HCT116 (cell line): Measurements from ENCODE around the gene SNRPA. TPM values are rescaled to one million over a fixed set of nuclear protein-coding genes. Genes with fewer than 3 reads are reported as not detected.
"Not testable (repeated sequence)": the region's sequence is repeated elsewhere in the genome, so short reads cannot be mapped to it uniquely, and the experiment has no call there.

Experiments used
- ATAC-seq: fragments of 200-7000 bp; cut with Tn5 transposase; 2 replicates; pipeline ENCODE4 v1.9.1; 2020; ENCODE audit warnings: mild to moderate bottlenecking, moderate library complexity
- BruUV-seq: library from RNA; stranded (reverse); fragments of 400-500 nt; replicated peaks from 2 replicates; lab custom pipeline; 2021; lab: Mats Ljungman, UMichigan
- CTCF ChIA-PET: fragments of 300-600 bp; sonication (Branson Sonifier 250); formaldehyde crosslinking; loops from one replicate; lab custom pipeline; 2021; ENCODE audit warnings: antibody characterized with exemption; lab: Charles Lee
- POLR2A ChIA-PET: fragments of 300-600, 350-600 bp; sonication (Branson Sonifier 250); formaldehyde crosslinking; loops from one replicate; lab custom pipeline; 2021; ENCODE audit warnings: antibody characterized with exemption; lab: Charles Lee
- RAD21 ChIA-PET, 2 experiments: fragments of 300-600 bp; sonication (Branson Sonifier 250); formaldehyde crosslinking; loops; one replicate each; lab custom pipeline; 2023; ENCODE audit warnings: low total read pairs in 2 of 2; ENCODE audit not compliant: uncharacterized antibody in 2 of 2, unreplicated experiment in 2 of 2, low non-redundant PET in 1 of 2; lab: Charles Lee
- DNase-seq: peaks from one replicate; pipeline ENCODE4 v3.0.0-alpha.2; 2010; ENCODE audit warnings: low read depth, low spot score
- H2AFZ ChIP-seq: fragments of 200-600 bp; shearing (Covaris generic), sonication (generic); 2 replicates; pipeline ENCODE4 v1.6.1; 2017; ENCODE audit warnings: low read depth, mixed run types, mixed read lengths, antibody characterized with exemption, low read length; ENCODE audit not compliant: poor library complexity, severe bottlenecking
- H3K27ac ChIP-seq: 2 replicates; pipeline ENCODE4 v1.5.1; 2012; ENCODE audit warnings: low read depth, low read length
- H3K27me3 ChIP-seq: fragments of 200-600 bp; sonication (generic); 2 replicates; pipeline ENCODE4 v1.6.1; 2016; ENCODE audit warnings: mixed run types, low read length, mixed read lengths; ENCODE audit not compliant: insufficient read depth
- H3K36me3 ChIP-seq, 2 experiments: fragments of 200-500 bp in 1 of 2; fragments of 200-600 bp in 1 of 2; sonication (Bioruptor generic) in 1 of 2; sonication (generic) in 1 of 2; 2 replicates each; pipeline versions ENCODE4 v1.5.1 to v1.6.1; 2014 to 2016; ENCODE audit warnings: low read length in 2 of 2, inconsistent platforms in 1 of 2, mixed read lengths in 1 of 2, mixed run types in 1 of 2; ENCODE audit not compliant: insufficient read depth in 2 of 2, control insufficient read depth in 1 of 2
- H3K4me1 ChIP-seq, 2 experiments: fragments of 200-600 bp in 1 of 2; sonication (generic) in 1 of 2; 2 replicates each; pipeline versions ENCODE4 v1.5.1 to v1.6.1; 2012 to 2017; ENCODE audit warnings: low read length in 2 of 2, inconsistent platforms in 1 of 2, mild to moderate bottlenecking in 1 of 2, mixed read lengths in 1 of 2, mixed run types in 1 of 2, moderate library complexity in 1 of 2; ENCODE audit not compliant: insufficient read depth in 2 of 2, control insufficient read depth in 1 of 2
- H3K4me2 ChIP-seq: fragments of 200-600 bp; sonication (generic); 2 replicates; pipeline ENCODE4 v1.6.1; 2017; ENCODE audit warnings: mixed run types, low read length, mixed read lengths
- H3K4me3 ChIP-seq, 2 experiments: fragments of 200-600 bp in 1 of 2; sonication (generic) in 1 of 2; replicated peaks in 1 of 2; 2 replicates each; pipeline ENCODE4 v1.5.1; 2011 to 2016; ENCODE audit warnings: low read length in 2 of 2, control low read depth in 1 of 2, low read depth in 1 of 2, mild to moderate bottlenecking in 1 of 2, mixed read lengths in 1 of 2, mixed run types in 1 of 2
- H3K79me2 ChIP-seq: fragments of 200-600 bp; sonication (generic); 2 replicates; pipeline ENCODE4 v1.6.1; 2017; ENCODE audit warnings: mild to moderate bottlenecking, mixed run types, low read length, moderate library complexity, mixed read lengths; ENCODE audit not compliant: insufficient read depth
- H3K9ac ChIP-seq: fragments of 200-600 bp; sonication (generic); 2 replicates; pipeline ENCODE4 v1.6.1; 2016; ENCODE audit warnings: low read length, mixed read lengths
- H3K9me2 ChIP-seq: fragments of 200-600 bp; sonication (generic), shearing (Covaris generic); 2 replicates; pipeline ENCODE4 v1.6.1; 2017; ENCODE audit warnings: mixed run types, mild to moderate bottlenecking, moderate library complexity; ENCODE audit not compliant: insufficient read depth
- H3K9me3 ChIP-seq, 2 experiments: fragments of 200-500 bp in 1 of 2; fragments of 200-600 bp in 1 of 2; sonication (Bioruptor generic) in 1 of 2; sonication (generic) in 1 of 2; 2 replicates each; pipeline ENCODE4 v1.6.1; 2014 to 2017; ENCODE audit warnings: low read length in 2 of 2, mixed read lengths in 2 of 2, inconsistent platforms in 1 of 2, low read depth in 1 of 2, mild to moderate bottlenecking in 1 of 2, mixed run types in 1 of 2, moderate library complexity in 1 of 2; ENCODE audit not compliant: control insufficient read depth in 1 of 2, insufficient read depth in 1 of 2
- H4K20me1 ChIP-seq: fragments of 200-600 bp; sonication (generic), shearing (Covaris generic); 2 replicates; pipeline ENCODE4 v1.6.1; 2017; ENCODE audit warnings: mixed run types, mild to moderate bottlenecking, moderate library complexity; ENCODE audit not compliant: insufficient read depth
- CBX3 ChIP-seq: IDR thresholded peaks from 2 replicates; pipeline ENCODE4 v1.6.1; 2012; ENCODE audit warnings: low read depth
- JUND ChIP-seq: IDR thresholded peaks from 2 replicates; pipeline ENCODE4 v1.6.1; 2012
- RAD21 ChIP-seq: IDR thresholded peaks from 2 replicates; pipeline ENCODE4 v1.6.1; 2012; ENCODE audit warnings: low read depth, mild to moderate bottlenecking
- SP1 ChIP-seq: IDR thresholded peaks from 2 replicates; pipeline ENCODE4 v1.6.1; 2012; ENCODE audit warnings: low read depth
- ZNF274 ChIP-seq: fragments of 200-500 bp; sonication (Bioruptor generic); IDR thresholded peaks from 2 replicates; pipeline ENCODE4 v1.6.1; 2014; ENCODE audit warnings: mild to moderate bottlenecking, low read depth, low read length, inconsistent platforms
- intact Hi-C: fragments of 100-400 bp; cut with micrococcal nuclease; formaldehyde crosslinking; loops from 2 replicates; pipeline ENCODE4 v1.10.0; 2022
- total RNA-seq: library from RNA; stranded (reverse); gene quantifications from one replicate; pipeline ENCODE4 v1.2.1, GENCODE V29; 2021; ENCODE audit not compliant: unreplicated experiment
- TF ChIP-seq, protein P1 (sequence below): IDR thresholded peaks from 2 replicates; pipeline ENCODE4 v1.6.1; 2012
- TF ChIP-seq, protein P2 (sequence below): IDR thresholded peaks from 2 replicates; pipeline ENCODE4 v1.6.1; 2011; ENCODE audit warnings: mild to moderate bottlenecking, low read length, moderate library complexity; ENCODE audit not compliant: insufficient replicate concordance; ENCODE audit errors: extremely low read depth
- TF ChIP-seq, protein P3 (sequence below): IDR thresholded peaks from 2 replicates; pipeline ENCODE4 v1.6.1; 2012

SNRPA gene
- total RNA-seq, 1 experiment from 2014 or later, result 170 TPM

DNA sequence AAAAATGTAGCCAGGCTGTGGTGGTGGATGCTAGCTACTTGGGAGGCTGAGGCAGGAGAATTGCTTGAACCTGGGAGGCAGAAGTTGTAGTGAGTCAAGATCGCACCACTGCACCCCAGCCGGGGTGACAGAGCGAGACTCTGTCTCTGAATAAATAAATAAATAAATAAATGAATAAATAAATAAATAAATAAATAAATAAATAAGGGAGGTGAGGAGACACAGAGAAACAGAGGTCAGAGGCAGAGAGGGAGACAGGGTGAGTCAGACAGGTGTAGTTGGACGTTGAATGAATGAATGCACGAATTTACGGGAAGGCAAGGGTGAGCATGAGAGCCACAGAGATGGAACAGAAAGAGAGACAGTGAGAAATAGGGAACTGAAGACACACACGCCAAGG, 30.1 kb downstream of the SNRPA start:
- ChIA-PET RAD21 (interaction anchor here in 1 of 2 experiments (0.7 kb wide), 1 partner anchor 27 kb away, joined by 3 read pairs; no protein-coding TSS in a partner anchor), CTCF (no interaction called here), POLR2A (no interaction called here)
- no peaks in the 10 kb centered on the region for H3K27me3 ChIP-seq
- TF ChIP-seq, protein P1, sequence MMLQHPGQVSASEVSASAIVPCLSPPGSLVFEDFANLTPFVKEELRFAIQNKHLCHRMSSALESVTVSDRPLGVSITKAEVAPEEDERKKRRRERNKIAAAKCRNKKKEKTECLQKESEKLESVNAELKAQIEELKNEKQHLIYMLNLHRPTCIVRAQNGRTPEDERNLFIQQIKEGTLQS, result no peak
- TF ChIP-seq ZNF274 (no peak), SP1 (no peak), CBX3 (no peak), JUND (no peak)
- TF ChIP-seq, protein P2, sequence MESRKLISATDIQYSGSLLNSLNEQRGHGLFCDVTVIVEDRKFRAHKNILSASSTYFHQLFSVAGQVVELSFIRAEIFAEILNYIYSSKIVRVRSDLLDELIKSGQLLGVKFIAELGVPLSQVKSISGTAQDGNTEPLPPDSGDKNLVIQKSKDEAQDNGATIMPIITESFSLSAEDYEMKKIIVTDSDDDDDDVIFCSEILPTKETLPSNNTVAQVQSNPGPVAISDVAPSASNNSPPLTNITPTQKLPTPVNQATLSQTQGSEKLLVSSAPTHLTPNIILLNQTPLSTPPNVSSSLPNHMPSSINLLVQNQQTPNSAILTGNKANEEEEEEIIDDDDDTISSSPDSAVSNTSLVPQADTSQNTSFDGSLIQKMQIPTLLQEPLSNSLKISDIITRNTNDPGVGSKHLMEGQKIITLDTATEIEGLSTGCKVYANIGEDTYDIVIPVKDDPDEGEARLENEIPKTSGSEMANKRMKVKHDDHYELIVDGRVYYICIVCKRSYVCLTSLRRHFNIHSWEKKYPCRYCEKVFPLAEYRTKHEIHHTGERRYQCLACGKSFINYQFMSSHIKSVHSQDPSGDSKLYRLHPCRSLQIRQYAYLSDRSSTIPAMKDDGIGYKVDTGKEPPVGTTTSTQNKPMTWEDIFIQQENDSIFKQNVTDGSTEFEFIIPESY, result no peak
- TF ChIP-seq, protein P3, sequence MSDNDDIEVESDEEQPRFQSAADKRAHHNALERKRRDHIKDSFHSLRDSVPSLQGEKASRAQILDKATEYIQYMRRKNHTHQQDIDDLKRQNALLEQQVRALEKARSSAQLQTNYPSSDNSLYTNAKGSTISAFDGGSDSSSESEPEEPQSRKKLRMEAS, result no peak
- no peak overlapping the region for H3K9ac ChIP-seq
- ATAC-seq (no peak), DNase-seq (no peak)
- intact Hi-C loops, result no loop called here
- no peaks in the 10 kb centered on the region for H3K79me2 ChIP-seq
- H3K9me3 ChIP-seq, result no peaks in the 10 kb centered on the region
- no peak overlapping the region for H2AFZ ChIP-seq
- no peaks in the 10 kb centered on the region for H3K9me2 ChIP-seq
- BruUV-seq, result no TSS peak
- H3K27ac ChIP-seq, result no peak overlapping the region
- H3K4me1 ChIP-seq, result peaks cover 12 to 23% of the 10 kb centered on the region in 2 experiments
- H3K4me2 ChIP-seq, result no peak overlapping the region
- no peak overlapping the region for H3K4me3 ChIP-seq
- no peaks in the 10 kb centered on the region for H4K20me1 ChIP-seq
- H3K36me3 ChIP-seq, result no peaks in the 10 kb centered on the region

DNA sequence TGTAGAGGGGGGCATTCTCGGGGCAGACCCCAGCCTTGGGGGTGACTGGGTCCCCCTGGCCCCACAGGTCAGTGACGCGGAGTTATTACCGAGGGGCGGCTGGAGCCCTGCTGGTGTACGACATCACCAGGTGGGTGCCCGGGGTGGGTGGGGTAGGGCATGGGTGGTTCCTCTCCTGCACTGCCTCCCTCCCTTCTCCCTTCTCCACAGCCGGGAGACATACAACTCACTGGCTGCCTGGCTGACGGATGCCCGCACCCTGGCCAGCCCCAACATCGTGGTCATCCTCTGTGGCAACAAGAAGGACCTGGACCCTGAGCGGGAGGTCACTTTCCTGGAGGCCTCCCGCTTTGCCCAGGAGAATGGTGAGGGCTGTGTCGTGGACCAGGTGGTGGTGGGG, 32.7 kb downstream of the SNRPA start:
- intact Hi-C loops, result no loop called here
- POLR2A ChIA-PET, result no interaction called here
- ATAC-seq (no peak), DNase-seq (no peak)
- Histone ChIP-seq H3K9ac (no peak overlapping the region), H3K9me3 (no peaks in the 10 kb centered on the region), H3K4me2 (no peak overlapping the region), H3K27me3 (no peaks in the 10 kb centered on the region), H3K36me3 (no peaks in the 10 kb centered on the region), H3K27ac (no peak overlapping the region), H3K4me3 (no peak overlapping the region), H2AFZ (no peak overlapping the region), H3K4me1 (peaks cover 4 to 6% of the 10 kb centered on the region in 2 experiments), H3K79me2 (no peaks in the 10 kb centered on the region), H3K9me2 (no peaks in the 10 kb centered on the region), H4K20me1 (no peaks in the 10 kb centered on the region)
- no TSS peak for BruUV-seq
- RAD21 ChIA-PET, result no interaction called here
- CTCF ChIA-PET, result no interaction called here
- TF ChIP-seq RAD21, result no peak

DNA sequence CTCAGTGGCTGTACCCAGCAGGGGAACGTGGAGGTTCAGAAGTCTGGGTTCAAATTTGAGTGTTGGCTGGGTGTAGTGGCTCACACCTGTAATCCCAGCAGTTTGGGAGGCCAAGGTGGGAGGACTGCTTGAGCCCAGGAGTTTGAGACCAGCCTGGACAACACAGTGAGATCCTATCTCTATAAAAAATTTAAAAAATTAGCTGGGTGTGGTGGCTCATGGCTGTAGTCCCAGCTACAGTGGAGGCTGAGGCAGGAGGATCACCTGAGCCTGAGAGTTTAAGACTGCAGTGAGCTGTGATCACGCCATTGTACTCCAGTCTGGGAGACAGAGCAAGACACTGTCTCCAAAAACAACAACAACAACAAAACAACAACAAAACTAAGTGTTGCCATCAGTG, 33.1 kb downstream of the SNRPA start:
- H3K9me2 ChIP-seq, BruUV-seq, POLR2A ChIA-PET, CTCF ChIA-PET, DNase-seq, H3K9me3 ChIP-seq, H3K4me1 ChIP-seq, H3K27me3 ChIP-seq, H3K27ac ChIP-seq, H3K4me3 ChIP-seq, intact Hi-C loops, H3K79me2 ChIP-seq, H2AFZ ChIP-seq, H3K9ac ChIP-seq, H4K20me1 ChIP-seq, RAD21 ChIA-PET, H3K4me2 ChIP-seq, ATAC-seq, H3K36me3 ChIP-seq: not testable (repeated sequence)
